WERI-Rb-1 (cell line): ENCODE measurements around the gene CASP7.

Experiments used
- DNase-seq: peaks from one replicate; pipeline ENCODE4 v3.0.0-alpha.2; 2020
- H3K27ac ChIP-seq: fragments of 250-450 bp; sonication (Bioruptor Pico); 2 replicates; pipeline ENCODE4 v1.5.1; 2020; ENCODE audit warnings: mild to moderate bottlenecking, moderate library complexity
- H3K27me3 ChIP-seq: fragments of 250-450 bp; sonication (Bioruptor Pico); 2 replicates; pipeline ENCODE4 v1.5.1; 2021; ENCODE audit warnings: mild to moderate bottlenecking, low read depth, moderate library complexity; ENCODE audit not compliant: insufficient read depth, severe bottlenecking
- H3K36me3 ChIP-seq: fragments of 250-450 bp; sonication (Bioruptor Pico); 2 replicates; pipeline ENCODE4 v1.5.1; 2020; ENCODE audit warnings: mild to moderate bottlenecking, moderate library complexity
- H3K4me3 ChIP-seq: 2 replicates; pipeline ENCODE4 v1.5.1; 2011; ENCODE audit warnings: low read depth, mild to moderate bottlenecking, control low read depth, low read length
- H3K9me3 ChIP-seq: fragments of 250-450 bp; sonication (Bioruptor Pico); 2 replicates; pipeline ENCODE4 v1.5.1; 2021; ENCODE audit warnings: mild to moderate bottlenecking, moderate library complexity; ENCODE audit not compliant: severe bottlenecking
- CTCF ChIP-seq: IDR thresholded peaks from 2 replicates; pipeline ENCODE4 v1.5.1; 2011; ENCODE audit warnings: low read depth, mild to moderate bottlenecking, control low read depth, inconsistent platforms, low read length

CASP7 gene

GRCh38 chr10:113742466-113742865 lies 62.8 kb downstream of the CASP7 start:
- no peak for TF ChIP-seq CTCF
- Histone ChIP-seq H3K4me3 (no peak overlapping the region), H3K27ac (no peak overlapping the region), H3K9me3 (no peaks in the 10 kb centered on the region), H3K36me3 (no peaks in the 10 kb centered on the region), H3K27me3 (no peaks in the 10 kb centered on the region)
- no peak for DNase-seq

GRCh38 chr10:113743594-113743993 lies 63.9 kb downstream of the CASP7 start:
- DNase-seq = no peak
- TF ChIP-seq CTCF = no peak
- Histone ChIP-seq H3K27me3 (no peaks in the 10 kb centered on the region), H3K36me3 (no peaks in the 10 kb centered on the region), H3K4me3 (no peak overlapping the region), H3K9me3 (no peaks in the 10 kb centered on the region), H3K27ac (no peak overlapping the region)

GRCh38 chr10:113745374-113745773 lies 65.7 kb downstream of the CASP7 start:
- no peaks in the 10 kb centered on the region for H3K27me3 ChIP-seq
- no peak for TF ChIP-seq CTCF

GRCh38 chr10:113746217-113746957 lies 66.7 kb downstream of the CASP7 start:
- no peak for TF ChIP-seq CTCF
- Histone ChIP-seq H3K27me3 (no peaks in the 10 kb centered on the region), H3K36me3 (no peaks in the 10 kb centered on the region), H3K27ac (no peak overlapping the region), H3K4me3 (no peak overlapping the region), H3K9me3 (no peaks in the 10 kb centered on the region)
- no peak for DNase-seq

More at GRCh38 chr10:113745374-113745773, 65.7 kb downstream of the CASP7 start:
- Histone ChIP-seq H3K36me3 (no peaks in the 10 kb centered on the region), H3K27ac (no peak overlapping the region), H3K4me3 (no peak overlapping the region), H3K9me3 (no peaks in the 10 kb centered on the region)
- DNase-seq = no peak

DNA sequence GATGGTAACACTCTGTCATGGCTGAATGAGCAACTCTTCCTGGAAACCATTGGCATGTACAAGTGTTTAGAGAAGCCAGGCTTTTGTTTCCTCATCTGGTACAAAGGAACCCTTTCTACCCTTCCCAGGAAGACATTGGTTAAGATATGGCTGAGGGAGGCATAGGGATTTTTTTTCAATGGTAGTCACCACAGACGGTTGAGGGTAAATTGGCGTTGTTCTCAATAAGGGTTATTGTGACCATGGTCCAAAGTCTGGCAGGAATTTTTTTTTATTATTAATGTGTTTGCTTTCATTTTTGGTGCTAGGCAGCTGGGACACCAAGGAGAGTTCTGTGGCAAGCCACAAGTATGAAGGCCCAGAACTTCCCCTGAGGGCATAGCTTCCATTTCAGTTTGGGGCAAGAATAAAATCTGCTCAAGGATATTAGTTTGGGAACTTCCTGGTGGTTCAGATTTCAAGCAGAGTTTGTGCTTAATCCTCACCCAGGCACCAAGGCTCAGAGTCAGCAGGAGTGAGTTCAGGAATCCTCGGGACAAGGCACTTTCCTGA lies 71.5 kb downstream of the CASP7 start, which contains the start of gene PLEKHS1:
PLEKHS1 (plus strand) TSS at position 502 of the 552 bp plus-strand sequence. CDS start 3,596 bp downstream, outside the sequence.
- TF ChIP-seq CTCF = no peak
- H3K36me3 ChIP-seq = no peaks in the 10 kb centered on the region
- H3K9me3 ChIP-seq = no peaks in the 10 kb centered on the region
- no peak for DNase-seq
- peaks cover 4% of the 10 kb centered on the region for H3K27me3 ChIP-seq
- H3K27ac ChIP-seq = no peak within 1 kb of the TSS
- H3K4me3 ChIP-seq = no peak within 1 kb of the TSS
